A673 (cell line): ENCODE measurements around the gene RNFT2.

Experiments used
- CTCF ChIP-seq: fragments of 300-800, 200-600 bp; sonication (generic); conservative IDR thresholded peaks from 2 replicates; pipeline ENCODE4 v1.5.1; 2017; ENCODE audit warnings: low read depth, mild to moderate bottlenecking, antibody characterized with exemption, low read length, moderate library complexity, mixed read lengths
- EZH2 ChIP-seq: fragments of 200-600 bp; sonication (generic); IDR thresholded peaks from 2 replicates; pipeline ENCODE4 v1.6.1; 2017; ENCODE audit warnings: borderline replicate concordance, low read depth, mild to moderate bottlenecking, mixed read lengths, antibody characterized with exemption, low read length; ENCODE audit not compliant: poor library complexity, severe bottlenecking

GRCh38 chr12:116727261-116727660 lies 10.9 kb upstream of the RNFT2 start:
- TF ChIP-seq CTCF (no peak), EZH2 (no peak)
